Epithelial cell of esophagus (primary cell): ENCODE results near the gene CNOT8.
"Not testable (repeated sequence)": the region's sequence is repeated elsewhere in the genome, so short reads cannot be mapped to it uniquely, and the experiment has no call there.

Source experiments
- DNase-seq: peaks from one replicate; pipeline ENCODE4 v3.0.0; 2010; ENCODE audit warnings: low read depth
- H3K4me3 ChIP-seq: 2 replicates; pipeline ENCODE4 v1.5.1; 2011; ENCODE audit warnings: mild to moderate bottlenecking, low read length, control low read depth
- CTCF ChIP-seq: IDR thresholded peaks from 2 replicates; pipeline ENCODE4 v1.5.1; 2011; ENCODE audit warnings: low read depth, mild to moderate bottlenecking, low read length, control low read depth, inconsistent platforms; ENCODE audit not compliant: insufficient read depth; ENCODE audit errors: missing control alignments

Gene CNOT8

GRCh38 chr5:154834053-154834452 lies 24.4 kb upstream of the CNOT8 start:
- H3K4me3 ChIP-seq = peak overlapping the region; percentile 3
- no peak for DNase-seq
- TF ChIP-seq CTCF = no peak

- not testable (repeated sequence) for H3K4me3 ChIP-seq, DNase-seq
These were observed 22.8 kb upstream of the CNOT8 start for GRCh38 chr5:154835701-154836052.

GRCh38 chr5:154836225-154836624 lies 22.2 kb upstream of the CNOT8 start:
- TF ChIP-seq CTCF = no peak
- DNase-seq = no peak

DNA sequence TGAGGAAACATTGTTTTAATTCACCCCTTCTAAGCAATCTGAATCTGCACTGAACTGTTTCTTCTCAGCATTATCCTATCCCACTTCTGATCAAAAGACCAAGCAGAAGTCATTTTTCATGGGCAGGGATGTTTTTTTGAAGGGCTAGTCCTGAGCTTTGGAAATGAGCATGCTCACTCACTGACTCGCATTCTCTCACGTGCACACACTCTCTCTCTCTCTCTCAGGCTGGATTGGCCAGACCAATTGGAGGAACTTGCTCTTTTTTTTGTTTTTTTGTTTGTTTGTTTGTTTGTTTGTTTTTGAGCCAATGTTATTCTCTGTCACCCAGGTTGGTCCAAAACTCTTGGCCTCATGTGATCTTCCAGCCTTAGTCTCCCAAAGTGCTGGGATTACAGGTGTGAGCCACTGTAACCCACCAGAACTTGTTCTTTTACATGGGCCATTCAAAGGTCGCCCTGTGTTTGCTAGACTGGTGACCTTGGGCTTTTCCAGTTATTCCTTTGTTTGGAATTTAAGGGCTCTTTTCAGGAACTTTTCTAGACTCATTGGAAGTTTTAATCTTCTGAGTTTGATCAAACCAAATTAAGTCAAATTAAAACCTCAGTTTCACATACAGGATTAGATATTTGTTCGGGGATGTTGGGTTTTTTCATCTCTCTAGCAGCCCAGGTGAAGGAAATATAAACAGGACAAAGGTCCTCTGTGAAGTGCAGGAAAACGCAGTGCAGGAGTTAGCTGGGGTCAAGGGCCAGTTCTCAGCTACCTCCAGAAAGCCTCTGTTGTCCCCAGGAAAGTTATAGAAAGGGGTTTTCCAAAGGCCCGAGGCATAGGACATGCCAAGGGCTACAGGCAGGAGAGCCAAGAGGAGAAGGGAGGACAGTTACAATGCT lies 21.2 kb upstream of the CNOT8 start:
- no peak overlapping the region for H3K4me3 ChIP-seq
- no peak for DNase-seq
- no peak for TF ChIP-seq CTCF

More at GRCh38 chr5:154836225-154836624, 22.2 kb upstream of the CNOT8 start:
- H3K4me3 ChIP-seq = no peak overlapping the region

GRCh38 chr5:154840435-154841272 lies 17.8 kb upstream of the CNOT8 start:
- no peak for DNase-seq
- H3K4me3 ChIP-seq = no peak overlapping the region
- TF ChIP-seq CTCF = no peak

DNA sequence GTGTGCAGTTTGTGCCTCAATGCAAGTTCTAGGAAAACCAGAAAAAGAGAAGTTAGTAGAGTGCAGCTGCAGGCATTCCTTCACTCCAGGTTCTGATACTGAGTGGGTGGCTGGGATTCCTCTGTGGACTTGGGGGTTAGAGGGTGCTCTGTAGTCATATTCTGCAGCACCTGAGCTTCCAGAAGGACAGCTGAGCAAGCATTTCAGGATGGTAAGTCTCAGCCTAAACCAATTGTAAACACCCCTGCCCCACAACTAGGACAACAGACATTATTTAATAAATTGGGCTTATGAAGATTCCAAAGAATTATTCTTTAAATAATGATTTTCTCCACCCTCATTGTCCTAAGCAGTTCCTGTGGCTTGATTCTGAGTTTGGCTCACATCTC lies 17.2 kb upstream of the CNOT8 start:
- no peak for TF ChIP-seq CTCF
- no peak for DNase-seq

DNA sequence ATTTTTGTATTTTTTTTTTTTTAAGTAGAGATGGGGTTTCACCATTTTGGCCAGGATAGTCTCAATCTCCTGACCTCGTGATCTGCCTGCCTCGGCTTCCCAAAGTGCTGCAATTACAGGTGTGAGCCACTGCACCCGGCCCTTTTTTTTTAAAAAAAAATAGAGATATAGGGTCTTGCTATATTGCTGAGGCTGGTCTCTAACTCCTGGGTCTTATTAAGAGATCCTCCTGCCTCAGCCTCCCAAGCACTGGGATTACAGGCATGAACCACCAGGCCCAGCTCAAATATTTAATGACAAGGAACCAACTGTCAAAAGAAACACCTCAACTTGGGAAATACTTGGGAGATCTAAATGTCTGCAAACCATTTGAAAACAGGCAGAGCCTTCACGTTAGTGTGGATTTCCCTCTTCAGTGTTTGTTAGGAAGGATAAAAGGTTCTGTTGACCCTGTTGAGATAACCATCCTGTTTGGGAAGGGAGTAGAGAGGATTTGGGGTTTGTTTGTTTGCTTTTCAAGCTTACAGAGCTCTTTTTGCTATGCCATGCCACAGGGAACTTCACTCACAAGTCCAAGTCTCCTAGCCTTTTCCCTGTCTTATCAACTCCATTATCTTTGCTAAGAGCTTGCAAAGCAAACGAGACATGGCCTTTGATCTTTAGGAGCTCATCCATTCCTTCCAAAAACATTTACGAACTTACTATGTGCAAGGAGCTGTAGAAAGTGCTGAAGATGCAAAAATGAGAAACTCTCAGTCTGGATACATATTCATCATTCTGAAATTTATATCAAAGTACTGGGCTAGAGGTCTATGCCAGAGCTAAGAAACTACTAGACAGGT lies 15.5 kb upstream of the CNOT8 start:
- H3K4me3 ChIP-seq = no peak overlapping the region
- DNase-seq = no peak
- no peak for TF ChIP-seq CTCF

More for the DNA sequence above, 17.2 kb upstream of the CNOT8 start:
- no peak overlapping the region for H3K4me3 ChIP-seq
